K562 (cell line): ENCODE measurements around the gene SYK. TPM values are rescaled to one million over a fixed set of nuclear protein-coding genes. Genes with fewer than 3 reads are reported as not detected.

Experiments used
- ETV6 ChIP-seq, 3 experiments: fragments of 150-350 bp in 1 of 3; sonication (generic) in 1 of 3; formaldehyde crosslinking in 1 of 3; IDR thresholded peaks; 2 replicates each; pipeline versions ENCODE4 v1.6.1 to v1.8.0; 2014 to 2022; ENCODE audit warnings: borderline replicate concordance in 2 of 3, low read depth in 2 of 3, antibody characterized with exemption in 1 of 3, low read length in 1 of 3, mild to moderate bottlenecking in 1 of 3, missing genetic modification reagents in 1 of 3
- HNRNPH1 ChIP-seq: fragments of 200-400 bp; formaldehyde crosslinking; optimal IDR thresholded peaks from 2 replicates; pipeline ENCODE3; 2017; ENCODE audit warnings: low read depth, mild to moderate bottlenecking, low read length, moderate library complexity
- KLF10 ChIP-seq: fragments of 250-450 bp; sonication (Bioruptor Pico); IDR thresholded peaks from 2 replicates; pipeline ENCODE4 v1.6.1; 2021; ENCODE audit warnings: matching md5 sums
- MBD2 ChIP-seq: sonication (generic); IDR thresholded peaks from 2 replicates; pipeline ENCODE4 v1.6.1; 2016; ENCODE audit warnings: low read depth, borderline replicate concordance
- SMARCB1 ChIP-seq: IDR thresholded peaks from 2 replicates; pipeline ENCODE4 v1.6.1; 2011; ENCODE audit warnings: improper control_type of control experiment, low read depth; ENCODE audit not compliant: insufficient read length
- SPI1 ChIP-seq: IDR thresholded peaks from 2 replicates; pipeline ENCODE4 v1.6.1; 2011; ENCODE audit warnings: low read depth, low read length, control low read depth, borderline replicate concordance
- ZNF41 ChIP-seq: fragments of 250-450 bp; sonication (Bioruptor Pico); conservative IDR thresholded peaks from 2 replicates; pipeline ENCODE4 v1.4.0; 2020; ENCODE audit warnings: mild to moderate bottlenecking
- polyA plus RNA-seq, 8 experiments: library from polyadenylated mRNA; depleted of rRNA in 4 of 8; stranded (reverse) in 5 of 8; unstranded in 3 of 8; fragments of >200 nt; fragmentation: Nextera tagmentation in 2 of 8; fragmentation: Illumina TruSeq in 1 of 8; extraction: Ambion mirVana in 2 of 8; extraction: Trizol in 1 of 8; gene quantifications; 2 replicates each; pipeline versions ENCODE4 v1.2.1 to v1.2.3, GENCODE V29; 2011 to 2014; ENCODE audit warnings: inconsistent platforms in 1 of 8, missing spikeins in 1 of 8
- total RNA-seq, 7 experiments: library from RNA; depleted of rRNA in 6 of 7; stranded (reverse); fragments of >200 nt in 6 of 7; fragmentation: Illumina TruSeq in 2 of 7; extraction: Trizol in 2 of 7; gene quantifications; 2 replicates each; pipeline versions ENCODE4 v1.2.1 to v1.2.3, GENCODE V29; 2011 to 2021; ENCODE audit warnings: low replicate concordance in 1 of 7
- TF ChIP-seq, protein P1 (sequence below): fragments of 250-450 bp; sonication (Bioruptor Pico); IDR thresholded peaks from 2 replicates; pipeline ENCODE4 v1.5.0; 2020; ENCODE audit warnings: mild to moderate bottlenecking, borderline replicate concordance
- TF ChIP-seq, protein P2 (sequence below): IDR thresholded peaks from 2 replicates; pipeline ENCODE4 v1.6.1; 2011; ENCODE audit not compliant: insufficient read length; ENCODE audit errors: extremely low read depth
- TF ChIP-seq, protein P3 (sequence below): fragments of 450-650 bp; IDR thresholded peaks from 2 replicates; pipeline ENCODE4 v1.6.1; 2016; ENCODE audit warnings: missing biosample characterization, missing genetic modification characterization
- TF ChIP-seq, protein P4 (sequence below): fragments of 250-450 bp; sonication (Bioruptor Pico); IDR thresholded peaks from 2 replicates; pipeline ENCODE4 v1.8.0; 2022; ENCODE audit warnings: moderate library complexity, mild to moderate bottlenecking, inconsistent platforms

SYK gene
- total and polyA plus RNA-seq, 9 of the 15 experiments (the other 6 are each of a cell fraction or from before 2014, with no cell fraction given): 3.9 to 32.7 (median 16.7) TPM

DNA sequence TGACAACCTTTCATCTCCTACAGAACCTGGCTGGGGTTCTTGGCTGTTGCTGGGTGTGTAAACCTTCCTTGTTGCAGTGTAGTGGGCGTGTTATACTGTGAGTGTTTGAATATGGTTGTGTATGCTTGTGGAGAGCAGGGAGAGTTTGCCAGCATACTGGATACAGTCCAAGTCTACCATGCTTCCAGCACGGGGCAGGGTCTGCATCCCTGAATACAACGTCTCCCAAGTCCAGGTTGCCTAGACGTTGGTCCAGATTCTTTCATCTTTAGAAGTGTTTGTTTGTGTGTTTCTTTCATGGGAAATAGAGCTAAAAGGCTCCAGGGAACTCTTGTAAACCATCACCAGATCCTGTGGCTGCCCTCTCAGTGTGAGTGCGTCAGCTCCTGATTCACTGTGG lies 46.4 kb downstream of the SYK start (continued):
- TF ChIP-seq ZNF41 (CRISPR knock-in tag) (no peak), SMARCB1 (no peak), MBD2 (no peak), HNRNPH1 (no peak), KLF10 (CRISPR knock-in tag) (no peak), SPI1 (no peak), ETV6 (IDR thresholded peaks at IDR 0.05; ENCODE audit: borderline replicate concordance in 1 of 2, low read depth in 2 of 2, low read length in 1 of 2) (no peak), ETV6 (CRISPR knock-in tag; IDR thresholded peaks at IDR 0.05; ENCODE audit: borderline replicate concordance) (no peak)
- TF ChIP-seq, protein P1, sequence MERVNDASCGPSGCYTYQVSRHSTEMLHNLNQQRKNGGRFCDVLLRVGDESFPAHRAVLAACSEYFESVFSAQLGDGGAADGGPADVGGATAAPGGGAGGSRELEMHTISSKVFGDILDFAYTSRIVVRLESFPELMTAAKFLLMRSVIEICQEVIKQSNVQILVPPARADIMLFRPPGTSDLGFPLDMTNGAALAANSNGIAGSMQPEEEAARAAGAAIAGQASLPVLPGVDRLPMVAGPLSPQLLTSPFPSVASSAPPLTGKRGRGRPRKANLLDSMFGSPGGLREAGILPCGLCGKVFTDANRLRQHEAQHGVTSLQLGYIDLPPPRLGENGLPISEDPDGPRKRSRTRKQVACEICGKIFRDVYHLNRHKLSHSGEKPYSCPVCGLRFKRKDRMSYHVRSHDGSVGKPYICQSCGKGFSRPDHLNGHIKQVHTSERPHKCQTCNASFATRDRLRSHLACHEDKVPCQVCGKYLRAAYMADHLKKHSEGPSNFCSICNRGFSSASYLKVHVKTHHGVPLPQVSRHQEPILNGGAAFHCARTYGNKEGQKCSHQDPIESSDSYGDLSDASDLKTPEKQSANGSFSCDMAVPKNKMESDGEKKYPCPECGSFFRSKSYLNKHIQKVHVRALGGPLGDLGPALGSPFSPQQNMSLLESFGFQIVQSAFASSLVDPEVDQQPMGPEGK: no peak
- TF ChIP-seq, protein P2, sequence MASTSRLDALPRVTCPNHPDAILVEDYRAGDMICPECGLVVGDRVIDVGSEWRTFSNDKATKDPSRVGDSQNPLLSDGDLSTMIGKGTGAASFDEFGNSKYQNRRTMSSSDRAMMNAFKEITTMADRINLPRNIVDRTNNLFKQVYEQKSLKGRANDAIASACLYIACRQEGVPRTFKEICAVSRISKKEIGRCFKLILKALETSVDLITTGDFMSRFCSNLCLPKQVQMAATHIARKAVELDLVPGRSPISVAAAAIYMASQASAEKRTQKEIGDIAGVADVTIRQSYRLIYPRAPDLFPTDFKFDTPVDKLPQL: no peak
- TF ChIP-seq, protein P3, sequence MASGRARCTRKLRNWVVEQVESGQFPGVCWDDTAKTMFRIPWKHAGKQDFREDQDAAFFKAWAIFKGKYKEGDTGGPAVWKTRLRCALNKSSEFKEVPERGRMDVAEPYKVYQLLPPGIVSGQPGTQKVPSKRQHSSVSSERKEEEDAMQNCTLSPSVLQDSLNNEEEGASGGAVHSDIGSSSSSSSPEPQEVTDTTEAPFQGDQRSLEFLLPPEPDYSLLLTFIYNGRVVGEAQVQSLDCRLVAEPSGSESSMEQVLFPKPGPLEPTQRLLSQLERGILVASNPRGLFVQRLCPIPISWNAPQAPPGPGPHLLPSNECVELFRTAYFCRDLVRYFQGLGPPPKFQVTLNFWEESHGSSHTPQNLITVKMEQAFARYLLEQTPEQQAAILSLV (tag): no peak
- TF ChIP-seq, protein P4, sequence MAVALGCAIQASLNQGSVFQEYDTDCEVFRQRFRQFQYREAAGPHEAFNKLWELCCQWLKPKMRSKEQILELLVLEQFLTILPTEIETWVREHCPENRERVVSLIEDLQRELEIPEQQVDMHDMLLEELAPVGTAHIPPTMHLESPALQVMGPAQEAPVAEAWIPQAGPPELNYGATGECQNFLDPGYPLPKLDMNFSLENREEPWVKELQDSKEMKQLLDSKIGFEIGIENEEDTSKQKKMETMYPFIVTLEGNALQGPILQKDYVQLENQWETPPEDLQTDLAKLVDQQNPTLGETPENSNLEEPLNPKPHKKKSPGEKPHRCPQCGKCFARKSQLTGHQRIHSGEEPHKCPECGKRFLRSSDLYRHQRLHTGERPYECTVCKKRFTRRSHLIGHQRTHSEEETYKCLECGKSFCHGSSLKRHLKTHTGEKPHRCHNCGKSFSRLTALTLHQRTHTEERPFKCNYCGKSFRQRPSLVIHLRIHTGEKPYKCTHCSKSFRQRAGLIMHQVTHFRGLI (CRISPR knock-in tag): no peak
